A673 (cell line): ENCODE measurements around the gene RBM15. TPM values are rescaled to one million over a fixed set of nuclear protein-coding genes. Genes with fewer than 3 reads are reported as not detected.

Experiments used
- BruUV-seq: library from RNA; stranded (reverse); fragments of 400-500 nt; replicated peaks from 2 replicates; lab custom pipeline; 2021; lab: Mats Ljungman, UMichigan
- CTCF ChIA-PET: fragments of 300-600 bp; sonication (Branson Sonifier 250); formaldehyde crosslinking; loops from one replicate; lab custom pipeline; 2022; ENCODE audit warnings: antibody characterized with exemption; lab: Charles Lee
- POLR2A ChIA-PET: fragments of 300-600 bp; sonication (Branson Sonifier 250); formaldehyde crosslinking; loops from one replicate; lab custom pipeline; 2022; ENCODE audit warnings: antibody characterized with exemption; ENCODE audit not compliant: low non-redundant PET; lab: Charles Lee
- DNase-seq: peaks from one replicate; pipeline ENCODE4 v3.0.0-alpha.2; 2015; ENCODE audit warnings: low spot score
- H3K27ac ChIP-seq: fragments of 200-600 bp; sonication (generic); 2 replicates; pipeline ENCODE4 v1.5.1; 2016; ENCODE audit warnings: mixed run types, low read depth, mild to moderate bottlenecking, mixed read lengths, antibody characterized with exemption, low read length; ENCODE audit not compliant: poor library complexity, severe bottlenecking
- H3K27me3 ChIP-seq: fragments of 200-600 bp; sonication (generic); replicated peaks from 2 replicates; pipeline ENCODE4 v1.6.1; 2017; ENCODE audit warnings: mixed run types, low read depth, mild to moderate bottlenecking, mixed read lengths, antibody characterized with exemption, low read length; ENCODE audit not compliant: insufficient read depth, poor library complexity
- H3K36me3 ChIP-seq: fragments of 200-600 bp; sonication (generic); 2 replicates; pipeline ENCODE4 v1.6.1; 2016; ENCODE audit warnings: mixed run types, mild to moderate bottlenecking, mixed read lengths, antibody characterized with exemption, low read length; ENCODE audit not compliant: insufficient read depth, poor library complexity, severe bottlenecking
- H3K4me1 ChIP-seq: fragments of 200-600 bp; sonication (generic); 2 replicates; pipeline ENCODE4 v1.6.1; 2017; ENCODE audit warnings: mixed run types, mild to moderate bottlenecking, mixed read lengths, antibody characterized with exemption, low read length; ENCODE audit not compliant: insufficient read depth, poor library complexity, severe bottlenecking
- H3K4me3 ChIP-seq: fragments of 200-600 bp; sonication (generic); 2 replicates; pipeline ENCODE4 v1.5.1; 2016; ENCODE audit warnings: low read depth, mixed run types, mild to moderate bottlenecking, mixed read lengths, low read length; ENCODE audit not compliant: poor library complexity, severe bottlenecking
- H3K9me3 ChIP-seq: fragments of 200-600 bp; sonication (generic); 2 replicates; pipeline ENCODE4 v1.6.1; 2016; ENCODE audit warnings: mixed run types, low read depth, mild to moderate bottlenecking, mixed read lengths, antibody characterized with exemption, low read length; ENCODE audit not compliant: poor library complexity, severe bottlenecking
- EZH2 ChIP-seq: fragments of 200-600 bp; sonication (generic); IDR thresholded peaks from 2 replicates; pipeline ENCODE4 v1.6.1; 2017; ENCODE audit warnings: borderline replicate concordance, low read depth, mild to moderate bottlenecking, mixed read lengths, antibody characterized with exemption, low read length; ENCODE audit not compliant: poor library complexity, severe bottlenecking
- intact Hi-C: fragments of 100-400 bp; cut with micrococcal nuclease; formaldehyde crosslinking; loops from one replicate; pipeline ENCODE4 v1.10.0; 2022; ENCODE audit not compliant: unreplicated experiment
- total RNA-seq: library from RNA; stranded (reverse); gene quantifications from 2 replicates; pipeline ENCODE4 v1.2.3, GENCODE V29; 2021
- TF ChIP-seq, protein P1 (sequence below): fragments of 300-800, 200-600 bp; sonication (generic); conservative IDR thresholded peaks from 2 replicates; pipeline ENCODE4 v1.5.1; 2017; ENCODE audit warnings: low read depth, mild to moderate bottlenecking, antibody characterized with exemption, low read length, moderate library complexity, mixed read lengths

Gene RBM15
- total RNA-seq, 1 experiment from 2014 or later, result 60.3 TPM

DNA sequence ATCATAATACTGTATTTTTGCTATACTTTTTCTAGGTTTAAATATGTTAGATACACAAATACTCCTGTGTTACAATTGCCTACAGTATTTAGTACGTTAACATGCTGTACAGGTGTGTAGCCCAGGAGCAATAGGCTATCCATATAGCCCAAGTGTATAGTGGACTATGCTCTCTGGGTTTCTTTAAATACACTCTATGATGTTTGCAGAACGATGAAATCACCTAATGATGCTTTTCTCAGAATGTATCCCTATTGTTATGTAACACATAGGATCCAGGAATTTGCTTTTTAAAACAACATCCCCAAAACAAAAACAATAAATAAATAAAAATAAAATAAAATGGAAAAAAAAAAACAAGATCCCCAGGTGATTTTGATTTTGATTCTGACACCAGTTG is 18.1 kb upstream of the RBM15 start:
- no peaks in the 10 kb centered on the region for H3K9me3 ChIP-seq
- H3K36me3 ChIP-seq, result no peaks in the 10 kb centered on the region
- CTCF ChIA-PET, result no interaction called here
- H3K27ac ChIP-seq, result no peak overlapping the region
- BruUV-seq, result no TSS peak
- no peak for DNase-seq
- no peaks in the 10 kb centered on the region for H3K4me1 ChIP-seq
- no peaks in the 10 kb centered on the region for H3K27me3 ChIP-seq
- POLR2A ChIA-PET, result no interaction called here
- H3K4me3 ChIP-seq, result no peak overlapping the region
- TF ChIP-seq EZH2, result no peak
- TF ChIP-seq, protein P1, sequence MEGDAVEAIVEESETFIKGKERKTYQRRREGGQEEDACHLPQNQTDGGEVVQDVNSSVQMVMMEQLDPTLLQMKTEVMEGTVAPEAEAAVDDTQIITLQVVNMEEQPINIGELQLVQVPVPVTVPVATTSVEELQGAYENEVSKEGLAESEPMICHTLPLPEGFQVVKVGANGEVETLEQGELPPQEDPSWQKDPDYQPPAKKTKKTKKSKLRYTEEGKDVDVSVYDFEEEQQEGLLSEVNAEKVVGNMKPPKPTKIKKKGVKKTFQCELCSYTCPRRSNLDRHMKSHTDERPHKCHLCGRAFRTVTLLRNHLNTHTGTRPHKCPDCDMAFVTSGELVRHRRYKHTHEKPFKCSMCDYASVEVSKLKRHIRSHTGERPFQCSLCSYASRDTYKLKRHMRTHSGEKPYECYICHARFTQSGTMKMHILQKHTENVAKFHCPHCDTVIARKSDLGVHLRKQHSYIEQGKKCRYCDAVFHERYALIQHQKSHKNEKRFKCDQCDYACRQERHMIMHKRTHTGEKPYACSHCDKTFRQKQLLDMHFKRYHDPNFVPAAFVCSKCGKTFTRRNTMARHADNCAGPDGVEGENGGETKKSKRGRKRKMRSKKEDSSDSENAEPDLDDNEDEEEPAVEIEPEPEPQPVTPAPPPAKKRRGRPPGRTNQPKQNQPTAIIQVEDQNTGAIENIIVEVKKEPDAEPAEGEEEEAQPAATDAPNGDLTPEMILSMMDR, result no peak
- intact Hi-C loops, result no loop called here

DNA sequence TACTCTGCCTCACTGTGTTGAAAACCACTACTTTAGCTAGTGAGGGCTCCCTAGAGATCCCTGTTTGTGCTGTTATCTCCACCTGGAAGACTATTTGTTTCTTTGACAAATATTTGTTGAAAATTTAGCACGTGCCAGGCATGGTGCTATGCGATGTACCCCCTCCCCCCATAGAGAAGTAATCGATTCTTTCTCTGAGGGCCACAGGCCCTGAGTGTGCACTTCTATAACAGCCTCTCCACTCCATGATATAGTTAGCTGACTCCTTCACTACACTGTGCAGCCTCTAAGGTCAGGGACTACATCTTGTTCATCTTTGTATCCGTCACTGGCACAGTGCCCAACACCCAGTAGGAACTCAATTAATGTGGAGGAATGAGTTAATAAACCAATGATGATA is 17.3 kb upstream of the RBM15 start:
- Histone ChIP-seq H3K27me3 (no peaks in the 10 kb centered on the region), H3K4me1 (no peaks in the 10 kb centered on the region), H3K36me3 (no peaks in the 10 kb centered on the region), H3K27ac (no peak overlapping the region), H3K9me3 (no peaks in the 10 kb centered on the region), H3K4me3 (no peak overlapping the region)
- TF ChIP-seq, protein P1, result no peak
- no peak for TF ChIP-seq EZH2
- no TSS peak for BruUV-seq
- intact Hi-C loops, result no loop called here
- DNase-seq, result no peak
- POLR2A ChIA-PET, result no interaction called here
- CTCF ChIA-PET, result no interaction called here

DNA sequence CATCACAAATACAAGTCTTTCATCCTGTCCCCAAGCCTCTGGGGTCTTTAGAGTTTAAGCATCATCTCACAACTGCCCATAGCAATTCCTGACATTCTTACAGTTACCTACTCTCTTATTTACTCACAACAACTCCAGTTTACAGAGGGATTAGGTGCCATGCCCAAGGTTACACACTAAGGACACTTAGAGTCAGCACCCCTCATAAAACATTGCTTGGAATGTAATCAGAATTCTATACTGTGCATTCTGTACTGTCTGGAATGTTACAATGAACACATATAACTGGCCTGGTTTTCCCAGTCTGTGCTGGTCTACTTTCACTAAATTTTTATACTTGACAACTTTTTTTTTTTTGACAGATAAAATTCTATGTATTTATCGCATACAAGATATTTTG is 14.5 kb upstream of the RBM15 start:
- no peak for DNase-seq
- H3K9me3 ChIP-seq, result no peaks in the 10 kb centered on the region
- no peak for TF ChIP-seq EZH2
- TF ChIP-seq, protein P1, result no peak
- H3K27me3 ChIP-seq, result no peaks in the 10 kb centered on the region
- POLR2A ChIA-PET, result no interaction called here
- BruUV-seq, result no TSS peak
- H3K4me3 ChIP-seq, result no peak overlapping the region
- CTCF ChIA-PET, result interaction anchor here (1.6 kb wide), 1 partner anchor 117 kb away, joined by 4 read pairs; no protein-coding TSS in a partner anchor
- intact Hi-C loops, result no loop called here
- H3K27ac ChIP-seq, result no peak overlapping the region
- no peaks in the 10 kb centered on the region for H3K4me1 ChIP-seq
- H3K36me3 ChIP-seq, result no peaks in the 10 kb centered on the region
